Gastrocnemius medialis (tissue), 4 donors: ENCODE data around the gene CNPY3. TPM values are rescaled to one million over a fixed set of nuclear protein-coding genes. Genes with fewer than 3 reads are reported as not detected.

Source experiments
- ATAC-seq, 2 donors: fragments of 150-250 bp; one replicate each; pipeline ENCODE4 v1.9.1; 2016
- DNase-seq, 2 donors: peaks; one replicate each; pipeline ENCODE4 v3.0.0-alpha.2; 2019
- H3K27ac ChIP-seq, 4 donors: fragments of 200-600 bp; sonication (generic); 1 replicate in 1 of 4; 2 replicates in 3 of 4; pipeline ENCODE4 v1.5.1; 2016 to 2018; ENCODE audit warnings: mild to moderate bottlenecking in 2 of 4, moderate library complexity in 1 of 4
- H3K27me3 ChIP-seq, 3 donors: fragments of 200-600 bp; sonication (generic) in 2 of 3; 1 replicate in 1 of 3; 2 replicates in 2 of 3; pipeline versions ENCODE4 v1.5.1 to v1.6.0; 2016 to 2019; ENCODE audit warnings: mild to moderate bottlenecking in 1 of 3, moderate library complexity in 1 of 3
- H3K36me3 ChIP-seq, 2 donors: fragments of 200-600 bp; sonication (generic) in 1 of 2; one replicate each; pipeline ENCODE4 v1.5.1; 2017 to 2018
- H3K4me1 ChIP-seq, 2 donors: fragments of 200-600 bp; sonication (generic) in 1 of 2; one replicate each; pipeline ENCODE4 v1.5.1; 2016 to 2017; ENCODE audit warnings: mild to moderate bottlenecking in 2 of 2
- H3K4me3 ChIP-seq, 4 donors: fragments of 200-600 bp; sonication (generic) in 3 of 4; 1 replicate in 1 of 4; 2 replicates in 3 of 4; pipeline ENCODE4 v1.5.1; 2016 to 2019; ENCODE audit warnings: mild to moderate bottlenecking in 2 of 4
- H3K9me3 ChIP-seq, 3 donors: fragments of 200-600 bp; sonication (generic) in 2 of 3; 1 replicate in 1 of 3; 2 replicates in 2 of 3; pipeline ENCODE4 v1.5.1; 2016 to 2019
- CTCF ChIP-seq, 5 experiments: fragments of 450-650 bp in 3 of 5; fragments of 200-600 bp in 2 of 5; sonication (generic) in 2 of 5; IDR thresholded peaks in 4 of 5; conservative IDR thresholded peaks in 1 of 5; 1 replicate in 4 of 5; 2 replicates in 1 of 5; pipeline ENCODE4 v1.5.1; 2016 to 2019; ENCODE audit warnings: antibody characterized with exemption in 5 of 5, mild to moderate bottlenecking in 3 of 5, moderate library complexity in 3 of 5
- POLR2A ChIP-seq, 2 donors: fragments of 450-650 bp; IDR thresholded peaks; one replicate each; pipeline ENCODE4 v1.6.1; 2017; ENCODE audit warnings: antibody characterized with exemption in 2 of 2, mild to moderate bottlenecking in 2 of 2, moderate library complexity in 2 of 2
- in situ Hi-C, 4 donors: fragments of 200-750 bp; cut with MboI; loops; one replicate each; pipeline versions ENCODE4 v1.15.0 to v1.8.0; 2017; ENCODE audit warnings: low sequenced_read_pairs in 4 of 4
- intact Hi-C: fragments of 100-400 bp; cut with DNase I; formaldehyde crosslinking; loops from one replicate; pipeline ENCODE4 v1.15.1; 2023; ENCODE audit warnings: low total_unique reads
- total RNA-seq, 4 donors: library from RNA; depleted of rRNA; stranded (reverse); fragments of >200 nt; gene quantifications; one replicate each; pipeline versions ENCODE4 v1.1.0 to v1.2.3, GENCODE V29; 2016

CNPY3 gene
- total RNA-seq, 4 donors from 2014 or later: 7.1 to 13.5 (median 9.3) TPM

GRCh38 chr6:42907336-42907735 lies 21.9 kb upstream of the CNPY3 start:
- intact Hi-C loops: loop anchor here (10.0 kb wide), 1 partner anchor 427 kb away; no protein-coding TSS in a partner anchor
- ATAC-seq: no peak
- no peak overlapping the region for H3K4me3 ChIP-seq
- H3K27ac ChIP-seq: no peak overlapping the region
- no peaks in the 10 kb centered on the region for H3K36me3 ChIP-seq
- H3K4me1 ChIP-seq: peaks cover 0 to 2% of the 10 kb centered on the region in 2 donors
- no peaks in the 10 kb centered on the region for H3K9me3 ChIP-seq
- in situ Hi-C loops: loop anchor here in 2 of 4 donors (10.0 to 25.0 kb wide), 2 partner anchors 237 to 430 kb away; no protein-coding TSS in a partner anchor
- H3K27me3 ChIP-seq: peaks cover 11 to 13% (median 12%) of the 10 kb centered on the region in 3 donors
- DNase-seq: no peak
- no peak for TF ChIP-seq POLR2A (IDR thresholded peaks at IDR 0.05)

GRCh38 chr6:42909835-42910234 lies 19.4 kb upstream of the CNPY3 start:
- H3K27me3 ChIP-seq: peaks cover 11 to 19% (median 15%) of the 10 kb centered on the region in 3 donors
- TF ChIP-seq CTCF (IDR thresholded peaks at IDR 0.05 in 4 of 5, conservative IDR thresholded peaks at IDR 0.05 in 1 of 5) (no peak), POLR2A (IDR thresholded peaks at IDR 0.05) (no peak)
- intact Hi-C loops: loop anchor here (2.0 to 10.0 kb wide), 2 partner anchors 29 to 425 kb away; no protein-coding TSS in a partner anchor
- DNase-seq: no peak
- H3K36me3 ChIP-seq: no peaks in the 10 kb centered on the region
- in situ Hi-C loops: loop anchor here in 2 of 4 donors (10.0 to 25.0 kb wide), 2 partner anchors 235 to 427 kb away; no protein-coding TSS in a partner anchor
- no peak for ATAC-seq
- peaks cover 0 to 2% of the 10 kb centered on the region in 2 donors for H3K4me1 ChIP-seq
- no peak overlapping the region for H3K4me3 ChIP-seq
- no peaks in the 10 kb centered on the region for H3K9me3 ChIP-seq
- no peak overlapping the region for H3K27ac ChIP-seq

- Histone ChIP-seq H3K27me3 (peaks cover 11 to 19% (median 15%) of the 10 kb centered on the region in 3 donors), H3K27ac (no peak overlapping the region), H3K9me3 (no peaks in the 10 kb centered on the region), H3K4me1 (peaks cover 0 to 2% of the 10 kb centered on the region in 2 donors), H3K4me3 (peak overlapping the region in 2 of 4 donors; percentile 10 to 22), H3K36me3 (no peaks in the 10 kb centered on the region)
- TF ChIP-seq POLR2A (IDR thresholded peaks at IDR 0.05) (no peak), CTCF (IDR thresholded peaks at IDR 0.05 in 4 of 5, conservative IDR thresholded peaks at IDR 0.05 in 1 of 5) (no peak)
- intact Hi-C loops (loop anchor here (2.0 kb wide), 1 partner anchor 27 kb away; no protein-coding TSS in a partner anchor), in situ Hi-C loops (loop anchor here in 1 of 4 donors (25.0 kb wide), 1 partner anchor 426 kb away; no protein-coding TSS in a partner anchor)
- DNase-seq (no peak), ATAC-seq (no peak)
Observed at GRCh38 chr6:42911171-42912021, 17.9 kb upstream of the CNPY3 start.

- no peaks in the 10 kb centered on the region for H3K36me3 ChIP-seq
- TF ChIP-seq POLR2A (IDR thresholded peaks at IDR 0.05) (no peak), CTCF (IDR thresholded peaks at IDR 0.05 in 4 of 5, conservative IDR thresholded peaks at IDR 0.05 in 1 of 5) (no peak)
- H3K4me1 ChIP-seq: peaks cover 0 to 2% of the 10 kb centered on the region in 2 donors
- DNase-seq (no peak), ATAC-seq (no peak)
- intact Hi-C loops: no loop called here
- no peak overlapping the region for H3K27ac ChIP-seq
- in situ Hi-C loops: loop anchor here in 1 of 4 donors (25.0 kb wide), 1 partner anchor 423 kb away; no protein-coding TSS in a partner anchor
- no peak overlapping the region for H3K4me3 ChIP-seq
- no peaks in the 10 kb centered on the region for H3K9me3 ChIP-seq
- H3K27me3 ChIP-seq: peaks cover 11 to 19% (median 15%) of the 10 kb centered on the region in 3 donors
Observed at GRCh38 chr6:42914546-42914945, 14.7 kb upstream of the CNPY3 start.

- peaks cover 0 to 2% of the 10 kb centered on the region in 2 donors for H3K4me1 ChIP-seq
- H3K4me3 ChIP-seq: no peak within 1 kb of the TSS
- TF ChIP-seq POLR2A (IDR thresholded peaks at IDR 0.05): no peak
- TF ChIP-seq CTCF (IDR thresholded peaks at IDR 0.05 in 4 of 5, conservative IDR thresholded peaks at IDR 0.05 in 1 of 5): no peak
- DNase-seq: no peak
- H3K27me3 ChIP-seq: peaks cover 11 to 19% (median 15%) of the 10 kb centered on the region in 3 donors
- intact Hi-C loops: no loop called here
- H3K9me3 ChIP-seq: no peaks in the 10 kb centered on the region
- in situ Hi-C loops: loop anchor here in 1 of 4 donors (25.0 kb wide), 1 partner anchor 422 kb away; no protein-coding TSS in a partner anchor
- no peak within 1 kb of the TSS for H3K27ac ChIP-seq
- H3K36me3 ChIP-seq: no peaks in the 10 kb centered on the region
- no peak for ATAC-seq
Observed at GRCh38 chr6:42915732-42916131, 13.5 kb upstream of the CNPY3 start, which contains the start of gene PTCRA. Gene PTCRA (plus strand): TSS chr6:42916053. CDS start chr6:42916070, 17 bp downstream.
